ENCODE results near the gene RPS19BP1. TPM values are rescaled to one million over a fixed set of nuclear protein-coding genes. Genes with fewer than 3 reads are reported as not detected.
A peak's percentile ranks its signal among the peaks of the same experiment; 100 is the strongest.

RPS19BP1 gene
- total and polyA plus RNA-seq, 2 of the 8 experiments (the other 6 are each of a cell fraction or from before 2014, with no cell fraction given), result 77.9 to 97.9 TPM

- Histone ChIP-seq H4K8ac (ENCODE audit: extremely low read depth, insufficient read depth, low read length) (no peak overlapping the region), H4K20me1 (replicated peaks in 1 of 2; ENCODE audit: control insufficient read depth in 1 of 2, insufficient read depth in 2 of 2, low read length in 2 of 2) (peaks cover 38 to 53% of the 10 kb centered on the region in 2 experiments), H2AFZ (ENCODE audit: low read length) (no peak overlapping the region), H3K23ac (ENCODE audit: insufficient read length) (no peak overlapping the region), H3K23me2 (ENCODE audit: low read depth, low read length) (peaks cover 6% of the 10 kb centered on the region), H3K9me3 (ENCODE audit: insufficient read depth in 2 of 2, low read depth in 1 of 2, low read length in 1 of 2) (no peaks in the 10 kb centered on the region), H2BK15ac (ENCODE audit: low read length) (no peak overlapping the region), H4K91ac (replicated peaks; ENCODE audit: insufficient read length, low read length) (no peak overlapping the region), H3K9ac (replicated peaks in 1 of 4; ENCODE audit: extremely low read depth in 1 of 4, low read depth in 3 of 4, low read length in 3 of 4) (no peak overlapping the region), H2BK12ac (ENCODE audit: low read depth, low read length) (no peak overlapping the region), H3K4ac (replicated peaks; ENCODE audit: insufficient read length, low read depth, low read length) (no peak overlapping the region), H2AK5ac (ENCODE audit: low read depth, low read length) (no peak overlapping the region), H4K5ac (ENCODE audit: insufficient read length, low read depth, low read length) (no peak overlapping the region), H3K56ac (replicated peaks; ENCODE audit: insufficient read length, low read depth, low read length) (no peak overlapping the region), H2BK5ac (ENCODE audit: low read depth, low read length) (no peak overlapping the region; the same call in 1 of the 2 replicates), H2BK120ac (replicated peaks; ENCODE audit: low read depth, low read length) (no peak overlapping the region), H3K27me3 (replicated peaks in 1 of 4; ENCODE audit: control insufficient read depth in 3 of 4, extremely low read depth in 1 of 4, insufficient read depth in 3 of 4, low read length in 3 of 4) (no peaks in the 10 kb centered on the region), H2BK20ac (ENCODE audit: low read length) (no peak overlapping the region), H3K27ac (ENCODE audit: low read depth, low read length) (no peak overlapping the region), H3K4me2 (ENCODE audit: insufficient read depth in 1 of 2, low read depth in 2 of 2, low read length in 2 of 2) (no peak overlapping the region), H3K79me2 (ENCODE audit: control insufficient read depth in 1 of 2, insufficient read depth in 2 of 2, low read length in 2 of 2) (peaks cover 5 to 27% of the 10 kb centered on the region in 2 experiments; a peak in 3 of 4 replicates), H3K79me1 (ENCODE audit: low read depth, low read length) (peaks cover 7% of the 10 kb centered on the region; the same call in 1 of the 2 replicates), H3K4me3 (ENCODE audit: extremely low read depth in 1 of 4, insufficient read depth in 2 of 4, low read depth in 3 of 4, low read length in 4 of 4) (no peak overlapping the region), H3K14ac (ENCODE audit: insufficient read length) (no peak overlapping the region), H3K18ac (ENCODE audit: extremely low read depth, low read length) (no peak overlapping the region), H3K36me3 (ENCODE audit: control insufficient read depth in 2 of 4, insufficient read depth in 4 of 4, low read length in 3 of 4) (peaks cover 25 to 41% (median 37%) of the 10 kb centered on the region in 4 experiments), H3K4me1 (replicated peaks in 1 of 4; ENCODE audit: control insufficient read depth in 3 of 4, insufficient read depth in 4 of 4, low read length in 3 of 4) (peaks cover 0 to 20% (median 5%) of the 10 kb centered on the region in 4 experiments; a peak in 6 of 7 replicates)
- no peak for DNase-seq (ENCODE audit: low read depth in 1 of 2, low spot score in 2 of 2)
- ChIA-PET CTCF (ENCODE audit: partially characterized antibody) (interaction anchor here (0.9 to 21.9 kb wide), 4 partner anchors 10 to 29 kb away, joined by 4 to 361 read pairs (median 79); partner anchors contain the start of gene MIEF1), POLR2A (ENCODE audit: partially characterized antibody) (interaction anchor here (1.1 to 8.9 kb wide), 13 partner anchors 9 to 352 kb away, joined by 3 to 83 read pairs (median 9); partner anchors contain the start of genes MIEF1 and RPL3)
- no peak for FAIRE-seq
- TF ChIP-seq RNF2 (IDR thresholded peaks at IDR 0.05; ENCODE audit: borderline replicate concordance, low read depth, low read length, missing control alignments, poor library complexity, severe bottlenecking) (no peak), SP1 (IDR thresholded peaks at IDR 0.05; ENCODE audit: low read depth, low read length) (no peak), MAX (IDR thresholded peaks at IDR 0.05) (no peak), POLR2AphosphoS5 (IDR thresholded peaks at IDR 0.05; ENCODE audit: low read depth, low read length) (0 out of 2 replicates have a peak, but pooled peaks have one; percentile 1)
- 85% methylated on average over 4 of the region's 4 CpGs; no CpG with 5 or more reads in 1 of the 2 experiments for WGBS, 2 experiments (ENCODE audit: extremely low coverage in 1 of 2, insufficient coverage in 1 of 2, insufficient read length in 1 of 2, insufficient replicate concordance in 2 of 2, low coverage in 1 of 2, low lambda C conversion rate in 2 of 2, missing lambda C conversion rate in 1 of 2)
Measured at GRCh38 chr22:39525658-39525975, 6.9 kb downstream of the RPS19BP1 start.
